ENCODE data around the gene AKAP12.
A peak's percentile ranks its signal among the peaks of the same experiment; 100 is the strongest.
"Not testable (repeated sequence)": the region's sequence is repeated elsewhere in the genome, so short reads cannot be mapped to it uniquely, and the experiment has no call there.

Gene AKAP12

DNA sequence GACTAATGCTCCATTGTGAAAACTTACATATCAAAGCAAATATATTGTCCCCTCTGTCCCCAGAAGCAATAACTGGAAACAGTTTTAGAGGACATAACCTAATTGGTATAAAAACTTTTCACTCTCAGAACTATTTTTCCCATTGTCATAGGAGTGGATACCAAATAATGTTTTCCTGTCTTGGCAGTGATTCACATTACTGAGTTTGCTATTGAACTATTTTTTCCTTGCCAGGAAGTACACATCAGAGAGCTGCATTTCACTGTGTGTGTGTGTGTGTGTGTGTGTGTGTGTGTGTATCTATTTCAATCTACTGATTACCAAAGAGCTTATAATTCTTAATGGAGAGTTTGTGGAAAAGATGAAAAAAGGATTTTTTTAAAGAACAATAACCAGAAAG lies 45.4 kb downstream of the AKAP12 start:
- peak; percentile 60 for DNase-seq

DNA sequence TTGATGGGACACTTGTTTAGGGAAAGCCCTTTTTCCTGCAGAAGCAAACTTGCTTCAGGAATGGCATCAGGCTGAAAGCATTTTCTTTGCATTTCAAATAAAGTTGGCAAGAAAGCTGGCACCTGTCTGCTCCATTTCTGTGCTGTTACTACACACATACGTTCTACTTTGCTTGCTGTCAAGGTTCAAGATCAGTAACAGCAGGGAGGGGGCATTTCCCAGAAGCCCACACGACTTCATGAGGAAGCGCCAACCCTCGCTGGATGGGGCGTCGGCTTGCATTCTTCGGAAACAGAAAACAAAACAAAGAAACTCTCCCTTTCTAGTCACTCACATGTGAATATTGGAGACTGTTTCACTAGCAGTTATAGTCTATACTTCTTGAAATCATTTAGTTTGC lies 46.4 kb downstream of the AKAP12 start:
- no peak for DNase-seq

DNA sequence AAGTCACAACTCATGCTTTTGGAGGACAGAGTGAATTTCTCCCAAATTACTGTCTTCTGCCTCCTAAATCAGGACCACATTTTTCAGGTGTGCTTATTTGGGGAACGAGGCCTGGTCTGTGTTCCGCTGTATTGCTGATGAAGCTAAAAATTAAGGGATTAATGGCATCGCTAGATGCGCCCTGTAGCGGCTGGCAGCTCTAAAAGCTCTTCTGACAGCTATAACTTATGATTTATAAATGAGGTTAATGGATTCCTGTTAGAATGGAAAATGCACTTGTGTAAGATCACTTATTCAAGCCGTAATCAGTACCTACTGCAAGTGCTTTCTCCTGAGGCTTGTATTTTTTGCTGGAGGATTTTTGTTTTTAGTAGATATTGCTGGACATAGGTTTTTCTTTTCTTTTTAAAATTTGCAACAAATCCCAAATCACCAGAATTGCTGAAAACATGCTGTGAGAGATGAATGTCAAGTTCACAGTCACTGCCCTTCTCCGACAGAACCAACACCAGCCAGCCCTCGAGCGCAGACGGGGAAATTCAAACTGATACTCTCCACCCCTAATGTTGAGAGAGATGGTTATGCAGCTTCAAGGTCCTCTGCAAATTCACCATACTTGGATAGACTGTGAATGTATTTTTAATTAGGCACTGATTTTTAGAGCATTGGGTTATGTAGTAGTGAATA lies 49.1 kb downstream of the AKAP12 start:
- no peak for DNase-seq

DNA sequence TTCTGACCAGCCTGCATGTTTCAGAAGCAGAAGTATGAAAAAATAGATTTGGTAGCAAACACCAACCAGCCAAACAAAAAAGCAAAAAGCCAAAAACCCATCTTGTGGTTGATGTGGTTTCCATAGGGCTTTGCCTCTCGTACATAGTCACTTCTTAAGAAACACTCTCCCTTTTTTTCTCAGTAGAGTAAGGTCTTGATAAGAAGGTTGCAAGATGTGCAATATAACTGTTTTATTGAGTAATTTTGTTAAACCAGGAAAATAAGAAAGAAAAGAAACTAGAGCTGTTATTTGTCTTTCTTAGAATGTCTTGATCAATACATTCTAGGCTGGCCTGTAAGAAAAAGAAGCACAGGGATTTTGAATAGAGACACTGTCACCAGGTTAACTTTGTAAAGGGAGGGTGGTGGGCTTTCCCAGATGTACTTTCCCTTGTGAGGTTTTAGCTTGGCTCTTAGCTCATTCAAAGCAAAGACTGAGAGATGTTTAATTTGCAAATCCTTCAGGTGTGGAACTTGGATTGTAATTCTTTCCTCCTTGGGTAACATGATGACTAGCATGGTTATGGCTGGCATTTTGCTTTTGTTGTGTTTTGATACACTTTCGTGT lies 49.7 kb downstream of the AKAP12 start:
- no peak for DNase-seq

DNA sequence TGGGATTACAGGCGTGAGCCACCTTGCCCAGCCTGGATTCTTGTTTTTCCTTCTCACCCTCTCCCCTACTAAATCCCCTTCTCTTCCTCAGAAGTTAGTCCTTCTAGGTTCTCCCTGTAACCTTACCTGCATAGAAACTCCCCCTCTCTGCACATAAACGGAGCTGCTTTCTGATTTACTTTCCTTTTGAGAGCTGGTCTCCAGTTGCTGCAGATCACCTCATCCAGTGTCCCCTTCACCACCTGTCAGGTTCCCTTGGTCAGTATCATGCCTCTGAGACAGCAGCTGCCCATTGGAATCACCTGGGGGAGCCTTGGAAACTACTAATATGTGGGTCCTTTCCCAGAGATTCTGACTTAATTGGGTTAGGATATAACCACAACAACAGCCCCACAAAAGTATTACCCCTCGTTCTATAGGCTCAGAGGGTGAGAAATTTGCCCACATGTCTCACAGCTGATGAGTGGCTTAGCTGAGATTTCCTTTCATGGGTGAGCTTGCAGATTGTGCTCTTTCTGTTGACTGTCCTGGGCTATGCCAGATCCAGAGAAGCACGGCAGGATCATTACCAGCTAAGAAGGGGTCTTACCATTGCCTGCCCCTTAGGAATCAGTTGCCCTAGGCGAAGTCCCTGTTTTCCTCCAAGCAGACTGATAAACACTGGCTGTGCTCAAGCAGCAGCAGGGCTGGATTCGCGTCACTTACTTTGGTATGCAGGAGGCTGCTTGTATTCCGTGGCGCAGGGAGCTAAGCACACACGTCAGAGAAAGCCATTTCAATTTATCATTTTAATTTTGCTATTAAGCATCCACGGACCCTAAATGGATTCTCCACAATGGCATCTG lies 51.3 kb downstream of the AKAP12 start:
- peak; percentile 50 for DNase-seq

DNA sequence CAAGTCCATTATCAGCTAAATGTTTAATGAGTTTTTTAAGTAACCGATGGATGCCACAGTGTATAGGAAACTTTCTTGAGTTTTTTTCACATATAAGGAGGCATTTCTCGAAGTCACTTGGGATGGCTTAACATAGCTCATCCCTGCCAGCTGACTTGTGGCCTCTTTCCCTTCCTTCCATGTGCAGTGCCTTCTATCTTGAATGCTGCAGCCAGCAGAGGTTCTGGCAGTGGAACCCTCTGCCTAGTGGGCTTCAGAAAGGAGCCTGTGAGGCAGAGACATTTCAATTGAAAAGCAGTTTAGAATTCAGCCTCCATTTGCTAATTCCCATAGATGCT lies 51.9 kb downstream of the AKAP12 start:
- no peak for DNase-seq

DNA sequence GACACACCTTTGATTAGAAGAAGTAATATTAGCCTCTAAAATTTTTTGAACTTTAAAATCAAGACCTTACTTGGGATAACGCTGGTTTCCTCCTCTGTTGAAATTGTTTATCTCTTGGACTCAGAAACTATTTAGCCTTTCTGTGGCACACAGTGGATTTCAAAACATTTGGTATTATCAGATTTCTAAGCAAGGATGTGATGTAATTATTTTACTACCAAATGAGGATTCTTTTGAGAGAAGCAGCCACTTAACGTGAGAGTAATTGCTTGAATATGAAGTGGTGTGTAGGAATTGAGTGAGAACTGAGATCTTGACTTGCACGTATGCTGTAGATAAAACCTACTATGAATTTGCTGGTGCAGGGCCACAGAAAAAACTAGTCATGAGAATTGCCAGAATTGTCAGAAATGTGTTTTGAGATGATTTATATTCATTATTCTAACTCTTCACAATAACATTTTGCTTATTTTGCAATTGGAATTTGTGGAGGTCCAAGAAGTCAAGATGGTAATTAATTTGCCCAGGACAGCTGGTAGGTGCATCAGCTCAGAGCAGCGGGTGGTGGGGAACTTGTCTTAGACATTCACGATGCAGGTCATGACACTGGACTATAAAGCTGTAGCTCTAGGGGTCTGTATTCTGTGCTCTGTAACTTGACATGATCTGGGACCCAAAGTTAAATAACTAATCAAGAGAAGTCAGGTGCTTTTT lies 53.4 kb downstream of the AKAP12 start:
- no peak for DNase-seq

DNA sequence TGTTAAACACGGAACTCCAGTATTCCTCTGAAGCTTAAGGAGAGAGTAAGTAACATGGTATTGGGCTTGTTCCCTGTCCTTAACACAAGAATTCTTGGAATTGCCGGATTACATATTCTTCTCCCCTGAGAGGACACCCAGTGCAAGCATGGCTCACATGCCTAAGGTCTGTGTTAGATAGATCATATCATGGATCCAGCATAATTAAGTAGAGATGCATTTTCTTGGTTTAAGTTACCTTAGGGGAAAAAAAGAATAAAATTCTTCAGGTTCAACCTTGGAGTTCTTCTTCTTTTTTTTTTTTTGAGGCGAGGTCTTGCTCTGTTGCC lies 53.9 kb downstream of the AKAP12 start:
- DNase-seq, result no peak

DNA sequence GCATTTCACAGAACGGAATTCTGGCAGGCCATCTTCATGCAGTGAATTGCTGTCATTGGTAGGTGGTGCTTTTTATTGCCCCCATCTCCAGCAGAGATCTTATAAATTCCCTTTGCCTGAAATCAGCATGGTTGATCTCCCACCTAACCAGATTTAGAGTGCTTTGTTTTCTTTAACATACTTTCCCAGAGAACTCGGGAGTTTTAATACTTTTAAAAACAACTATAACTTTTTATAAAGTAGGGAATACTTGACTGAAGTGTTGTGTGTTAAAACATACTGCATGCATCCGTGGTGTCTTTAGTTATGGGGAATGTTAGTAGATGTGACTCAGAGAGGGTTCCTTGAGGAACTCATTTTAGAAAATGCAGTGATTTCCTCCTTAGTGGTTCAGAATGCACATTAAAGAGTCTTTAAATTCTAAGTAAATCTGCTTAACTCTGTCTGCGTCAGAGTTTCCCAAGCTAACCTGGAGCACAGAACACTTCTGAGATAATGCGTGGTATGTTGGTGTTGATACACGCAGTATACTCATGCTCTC lies 54.9 kb downstream of the AKAP12 start:
- DNase-seq, result no peak

DNA sequence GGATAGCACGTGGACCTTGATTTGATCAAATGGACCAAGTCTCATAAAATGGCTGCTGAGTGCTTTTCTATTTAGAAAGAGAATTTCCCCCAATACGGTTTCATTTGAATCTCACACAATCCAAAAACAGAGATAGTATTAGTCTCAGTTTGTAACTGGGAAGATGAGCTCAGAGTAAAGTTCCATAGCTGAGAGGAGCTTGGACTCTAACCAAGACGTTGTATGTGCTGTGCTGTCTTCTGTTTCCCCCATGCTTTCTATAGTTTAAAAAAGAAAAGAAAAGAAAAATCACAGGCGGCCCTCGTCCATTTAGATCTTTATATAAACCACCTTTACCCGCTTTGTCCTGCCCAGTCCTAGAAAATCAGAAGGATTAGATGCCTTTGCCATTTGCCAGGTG lies 58.1 kb downstream of the AKAP12 start:
- no peak for DNase-seq

DNA sequence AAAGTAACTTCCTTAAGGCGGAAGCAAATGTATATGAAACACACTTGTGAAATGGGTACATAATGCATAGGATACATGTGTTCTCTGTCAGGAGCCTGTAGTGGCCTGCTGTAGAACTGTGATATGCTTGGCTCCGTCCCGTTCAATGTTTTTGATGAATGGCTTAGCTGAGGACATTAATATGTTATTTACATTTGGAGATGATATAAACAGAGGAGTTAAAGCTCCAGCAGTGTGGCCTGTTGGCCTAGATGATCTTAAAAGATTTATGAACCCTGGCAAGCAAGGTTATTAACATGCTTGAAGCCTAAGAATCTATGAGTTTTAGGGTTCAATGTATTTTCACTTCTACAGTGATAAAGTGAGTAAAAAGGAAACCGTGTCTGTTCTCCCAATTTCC lies 59.2 kb downstream of the AKAP12 start:
- DNase-seq, result no peak

DNA sequence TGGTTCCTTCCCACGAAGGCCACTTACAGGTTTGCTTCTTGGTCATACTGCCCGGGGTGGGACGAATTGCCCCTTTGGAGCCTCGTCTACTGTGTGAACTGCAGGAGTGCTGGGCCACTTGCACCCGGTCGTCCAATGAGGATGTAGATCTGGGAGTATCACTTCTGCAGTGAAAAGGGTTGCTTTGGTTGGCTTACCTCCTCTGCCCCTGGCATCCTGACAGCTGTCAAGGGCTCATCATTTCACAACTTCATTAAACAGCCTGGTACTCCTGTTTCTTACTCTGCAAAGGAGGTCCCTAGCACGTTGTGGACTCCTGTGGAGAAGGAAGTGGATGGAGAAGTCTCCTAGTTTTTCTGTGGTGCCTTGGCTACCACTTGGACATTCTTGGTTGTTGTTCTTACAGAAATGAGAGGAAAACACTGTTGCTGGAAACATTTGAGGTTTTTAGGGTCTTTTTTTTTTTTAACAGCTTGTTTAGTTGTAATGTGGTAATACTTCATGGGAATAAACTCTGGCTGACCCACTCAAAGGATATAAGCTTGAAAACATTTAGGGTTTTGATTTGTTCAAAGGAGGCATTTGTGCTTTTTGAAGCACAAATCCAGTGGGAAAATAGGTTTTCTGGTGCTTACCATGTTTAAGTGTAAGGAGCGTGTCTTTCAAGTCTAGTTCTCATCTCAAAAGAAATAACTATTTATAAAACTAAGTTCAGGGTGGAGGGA lies 60.7 kb downstream of the AKAP12 start:
- DNase-seq, result no peak

DNA sequence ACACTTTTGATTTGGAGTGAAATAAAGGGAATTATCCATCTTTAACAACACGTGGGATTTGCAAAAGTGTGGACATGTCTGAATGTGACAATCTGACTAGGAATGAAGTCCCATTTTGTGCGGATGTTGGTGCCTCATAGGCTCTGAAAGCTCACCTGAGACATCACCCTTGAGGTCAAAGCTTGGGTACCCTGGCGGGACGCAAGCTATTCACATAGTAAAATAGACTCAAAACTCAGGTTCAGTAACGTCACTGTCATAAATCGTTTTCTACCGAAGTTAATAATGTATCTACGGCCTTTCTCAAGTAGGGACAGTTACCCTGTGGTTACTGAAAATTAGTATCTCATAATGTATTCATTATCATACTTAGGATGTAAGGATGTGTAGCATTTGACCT lies 61.8 kb downstream of the AKAP12 start:
- no peak for DNase-seq

DNA sequence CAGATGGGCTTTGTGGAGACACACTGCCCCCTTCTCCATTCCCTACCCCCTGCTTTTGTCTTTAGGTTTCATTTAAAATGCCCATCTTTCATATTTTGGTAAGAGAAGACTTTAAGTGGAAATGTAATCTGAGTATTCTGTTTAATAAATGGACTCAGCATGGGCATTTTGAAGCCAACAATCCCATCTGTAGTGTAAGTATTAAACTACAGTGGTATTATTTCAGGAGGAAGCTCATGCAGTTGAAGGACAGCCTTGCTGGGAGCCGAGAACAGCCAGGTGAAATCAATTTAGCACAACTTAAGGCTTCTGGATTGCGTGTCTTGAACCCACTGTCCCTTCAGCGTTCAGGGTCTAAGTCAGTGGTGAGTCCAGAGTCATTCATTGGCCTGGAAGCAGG lies 63.5 kb downstream of the AKAP12 start:
- DNase-seq, result no peak

DNA sequence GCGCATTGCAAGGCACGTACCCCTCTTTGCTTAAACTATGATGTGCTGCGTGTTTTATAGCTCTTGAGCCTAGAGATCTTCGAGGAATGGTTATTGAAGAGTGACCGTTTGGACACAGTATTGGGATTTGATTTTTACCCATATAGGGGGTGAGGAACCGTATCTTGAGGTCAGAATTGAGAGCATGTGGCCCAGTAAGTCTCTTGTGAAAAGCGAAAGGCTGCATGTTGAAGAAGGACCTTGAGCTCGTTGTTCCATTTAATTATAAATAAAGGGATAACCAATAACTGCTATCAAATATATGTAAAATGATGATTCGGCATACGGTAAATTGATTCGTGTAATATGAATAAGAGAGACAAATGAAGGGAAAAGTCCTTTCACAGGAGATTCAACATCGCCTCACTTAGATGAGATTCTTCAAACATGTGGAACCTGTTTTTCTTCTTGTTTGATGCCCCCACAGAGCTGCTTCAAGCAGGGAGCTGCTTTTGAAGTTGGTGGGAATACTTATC lies 66.6 kb downstream of the AKAP12 start:
- DNase-seq, result no peak

DNA sequence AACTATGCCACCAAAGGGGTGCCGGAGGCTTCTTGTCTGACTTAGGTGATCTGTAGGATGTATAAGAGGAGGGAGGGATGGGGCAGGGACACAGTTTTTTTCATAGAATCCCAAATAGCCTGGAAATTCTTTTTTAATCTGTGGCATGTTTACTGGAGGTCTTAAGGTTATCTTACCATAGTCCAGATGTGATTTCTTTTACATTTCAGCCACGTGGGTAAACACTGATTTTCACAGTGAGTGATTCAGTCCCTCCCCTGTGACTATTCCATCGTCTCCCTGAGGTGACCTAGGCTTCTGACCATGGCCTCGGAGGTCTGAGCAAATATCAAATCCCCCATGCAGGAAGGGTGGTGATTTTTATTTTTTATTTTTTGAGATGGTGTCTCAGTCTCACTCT lies 67.7 kb downstream of the AKAP12 start:
- no peak for DNase-seq

DNA sequence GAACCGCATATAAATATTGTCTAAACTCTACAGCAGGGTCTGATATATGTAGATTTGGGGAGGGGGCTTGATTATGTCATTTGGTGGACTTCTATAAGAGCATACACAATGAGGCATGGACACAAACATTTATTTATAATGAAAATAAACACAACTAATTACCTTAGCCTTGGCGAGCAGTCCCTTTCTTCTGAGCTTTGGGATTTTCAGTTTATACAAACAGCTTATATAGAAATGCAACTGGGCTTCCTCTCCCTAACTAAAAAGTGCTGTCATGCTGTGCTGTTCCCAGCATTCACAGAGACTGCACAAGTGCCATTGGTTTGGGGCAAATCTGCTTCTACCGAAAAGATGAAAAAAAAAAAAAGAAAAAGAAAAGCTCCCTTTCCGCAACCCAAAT lies 69.9 kb downstream of the AKAP12 start:
- no peak for DNase-seq

DNA sequence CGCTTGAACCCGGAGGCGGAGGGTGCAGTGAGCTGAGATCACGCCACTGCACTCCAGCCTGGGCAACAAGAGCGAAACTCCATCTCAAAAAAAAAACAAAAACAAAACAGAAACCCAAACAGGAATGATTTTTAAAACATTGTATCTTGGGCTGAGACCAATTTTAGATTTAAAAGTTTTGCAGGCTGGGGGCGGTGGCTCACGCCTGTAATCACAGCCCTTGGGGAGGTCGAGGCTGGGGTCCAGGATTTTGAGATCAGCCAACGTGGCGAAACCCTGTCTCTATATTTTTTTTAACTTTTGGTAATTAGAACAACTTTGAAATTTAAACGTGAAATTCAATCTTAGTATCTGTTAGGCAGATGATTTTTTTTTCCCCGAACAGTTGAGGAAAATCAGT lies 70.5 kb downstream of the AKAP12 start:
- DNase-seq, result no peak

DNA sequence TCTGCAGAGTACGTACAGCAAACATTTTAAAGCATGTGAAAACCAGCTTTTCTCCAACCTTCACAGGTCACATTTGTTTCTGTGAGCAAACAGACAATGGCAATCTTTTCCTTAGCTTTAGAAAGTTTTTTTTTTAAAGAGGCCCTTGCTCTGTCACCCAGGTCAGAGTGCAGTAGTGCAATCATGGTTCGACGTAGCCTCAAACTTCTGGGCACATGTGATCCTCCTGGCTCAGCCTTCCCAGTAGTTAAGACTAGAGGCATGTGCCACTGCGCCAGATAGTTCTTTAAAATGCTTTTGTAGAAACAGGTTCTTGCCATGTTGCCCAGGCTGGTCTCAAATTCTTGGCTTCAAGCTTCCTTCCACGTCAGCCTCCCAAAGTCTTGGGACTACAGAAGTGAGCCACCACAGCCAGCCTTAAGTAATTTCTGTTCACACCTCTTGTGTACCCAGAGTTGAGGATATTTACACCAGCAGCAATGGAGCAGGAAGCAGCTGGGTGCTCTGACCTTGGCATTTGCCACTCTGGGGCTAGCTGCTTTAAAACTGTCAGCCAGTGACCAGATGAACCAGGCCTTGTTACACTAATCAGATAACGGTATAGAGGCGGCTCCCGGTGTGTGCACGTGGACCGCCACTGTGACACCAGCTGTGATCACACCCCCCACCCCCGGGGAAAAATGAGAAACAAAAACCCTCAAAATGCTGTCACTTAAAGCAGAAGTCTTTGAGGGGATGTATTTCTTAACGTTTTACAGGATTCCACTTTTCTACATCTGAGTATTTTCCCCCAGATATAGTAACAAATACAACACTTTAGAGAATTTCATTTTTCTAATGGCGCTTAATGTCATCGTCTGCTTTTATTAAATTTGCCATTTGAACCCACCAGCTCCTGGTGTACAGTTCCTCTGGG lies 71.3 kb downstream of the AKAP12 start:
- no peak for DNase-seq

DNA sequence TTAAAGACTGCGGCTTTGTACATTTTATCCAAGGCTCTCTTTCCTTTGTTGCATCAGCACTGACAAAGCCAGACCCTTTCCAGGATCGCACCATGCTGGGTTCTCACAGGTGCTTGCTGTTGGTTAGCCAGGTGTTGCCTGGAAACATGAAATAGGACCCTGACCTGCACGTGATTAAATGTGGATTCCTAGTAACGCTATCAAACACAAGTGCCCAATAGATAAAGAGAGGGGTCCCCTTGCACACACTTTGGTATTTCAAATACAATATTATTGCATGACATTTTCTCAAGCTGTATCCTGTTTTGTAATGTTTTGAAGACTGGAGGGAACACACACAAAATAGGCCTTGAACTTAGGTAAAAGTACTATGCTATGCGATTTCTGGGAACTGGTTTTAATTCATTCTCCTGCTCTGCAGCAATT lies 73.3 kb downstream of the AKAP12 start:
- no peak for DNase-seq

DNA sequence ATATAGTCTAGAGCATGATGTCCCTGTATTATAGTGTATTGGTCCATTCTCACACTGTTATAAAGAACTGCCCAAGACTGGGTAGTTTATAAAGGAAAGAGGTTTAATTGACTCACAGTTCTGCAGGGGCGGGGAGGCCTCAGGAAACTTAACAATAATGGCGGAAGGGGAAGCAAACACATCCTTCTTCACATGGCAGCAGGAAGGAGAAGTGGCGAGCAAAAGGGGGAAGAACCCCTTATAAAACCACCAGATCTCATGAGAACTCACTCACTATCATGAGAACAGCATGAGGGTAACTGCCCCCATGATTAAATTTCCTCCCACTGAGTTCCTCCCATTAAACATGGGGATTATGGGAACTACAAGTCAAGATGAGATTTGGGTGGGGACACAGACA lies 75.9 kb downstream of the AKAP12 start:
- DNase-seq, result not testable (repeated sequence)

All from left hindlimb (tissue), 1 donor.